GM04503 (cell line): ENCODE data around the gene TSPAN3.

Source experiments
- DNase-seq: peaks from one replicate; pipeline ENCODE4 v3.0.0-alpha.2; 2012; ENCODE audit warnings: low read depth

Gene TSPAN3

DNA sequence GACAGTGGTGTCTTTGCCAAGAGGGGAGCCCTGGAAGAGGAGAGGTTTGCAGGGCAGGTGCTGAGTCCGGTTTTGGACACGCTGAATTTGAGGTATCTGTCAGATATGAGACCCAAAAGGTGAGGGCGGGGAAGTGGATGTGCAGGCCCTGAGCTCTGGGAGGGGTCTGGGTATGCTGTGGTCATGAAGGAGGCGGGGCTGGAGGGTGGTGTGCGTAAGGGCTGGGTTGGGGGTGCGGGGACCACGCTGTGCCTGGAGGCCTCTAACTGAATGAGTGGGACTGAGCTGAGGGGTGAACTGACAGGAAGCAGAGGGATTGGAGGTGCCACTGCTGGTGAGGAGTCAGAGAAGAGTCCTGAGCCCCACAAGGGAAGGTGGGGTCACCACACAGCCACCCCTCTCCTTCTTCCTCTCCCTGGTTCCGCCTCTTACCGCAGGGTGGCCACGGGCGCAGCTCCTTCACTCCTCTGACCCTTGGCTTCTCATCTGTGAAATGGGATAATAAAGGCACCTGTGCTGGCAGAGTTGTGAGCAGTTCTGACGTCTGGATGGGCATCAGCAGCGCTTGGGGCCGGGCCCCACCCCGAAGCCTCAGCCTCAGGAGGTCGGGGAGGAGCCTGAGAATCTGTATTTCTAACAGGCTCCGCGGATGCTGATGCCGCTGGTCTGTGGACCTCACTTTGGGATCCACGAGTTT, 47.2 kb downstream of the TSPAN3 start:
- DNase-seq: no peak

- DNase-seq: no peak
Observed at GRCh38 chr15:77022646-77023575, 48.0 kb downstream of the TSPAN3 start.

DNA sequence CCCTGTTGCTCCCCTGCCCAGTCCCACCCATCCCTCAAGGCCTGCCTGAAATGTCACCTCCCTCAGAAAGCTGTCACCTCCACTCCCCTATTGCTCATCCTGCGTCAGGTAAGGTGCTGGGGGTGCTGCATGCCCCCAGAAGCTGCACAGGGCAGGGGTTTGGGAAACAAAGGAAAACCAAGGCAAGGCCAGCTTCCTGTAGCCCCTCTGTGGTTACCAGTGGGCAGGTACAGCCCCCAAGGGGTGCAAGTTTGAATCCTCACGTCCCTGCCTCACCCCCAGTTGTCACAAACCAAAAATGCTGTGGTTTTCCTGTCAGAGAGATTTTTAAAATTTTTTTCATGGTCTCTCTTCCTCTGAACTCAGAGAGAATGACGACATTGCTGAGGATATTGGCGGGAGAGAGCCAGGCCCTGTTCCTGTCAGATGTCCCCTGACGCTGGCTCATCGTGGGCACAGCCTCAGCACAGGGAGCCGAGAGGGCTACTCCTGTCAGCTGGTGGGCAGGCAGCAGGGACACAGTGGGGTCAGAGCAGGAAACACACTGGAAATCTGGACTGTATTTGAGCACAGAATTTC, 49.0 kb downstream of the TSPAN3 start:
- peak; percentile 29 for DNase-seq

DNA sequence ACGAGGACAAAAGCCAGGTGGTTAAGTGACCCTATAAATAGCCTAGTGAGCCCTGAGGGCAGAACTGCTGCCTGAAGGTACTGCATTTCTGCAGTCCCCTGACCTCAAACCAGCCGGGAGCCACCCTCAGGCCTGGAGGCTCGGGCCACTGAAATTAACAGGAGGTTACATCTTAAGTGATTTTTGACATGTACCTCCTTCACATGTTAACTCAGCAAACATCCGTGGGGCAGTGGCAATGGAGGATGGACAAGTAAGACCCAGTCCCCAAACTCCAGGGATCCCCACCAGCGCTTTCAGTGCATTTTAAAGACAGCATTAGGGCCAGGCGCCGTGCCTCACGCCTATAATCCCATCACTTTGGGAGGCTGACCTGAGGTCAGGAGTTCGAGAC, 49.8 kb downstream of the TSPAN3 start:
- no peak for DNase-seq

- DNase-seq: no peak
Observed at GRCh38 chr15:77020348-77021087, 50.4 kb downstream of the TSPAN3 start.

DNA sequence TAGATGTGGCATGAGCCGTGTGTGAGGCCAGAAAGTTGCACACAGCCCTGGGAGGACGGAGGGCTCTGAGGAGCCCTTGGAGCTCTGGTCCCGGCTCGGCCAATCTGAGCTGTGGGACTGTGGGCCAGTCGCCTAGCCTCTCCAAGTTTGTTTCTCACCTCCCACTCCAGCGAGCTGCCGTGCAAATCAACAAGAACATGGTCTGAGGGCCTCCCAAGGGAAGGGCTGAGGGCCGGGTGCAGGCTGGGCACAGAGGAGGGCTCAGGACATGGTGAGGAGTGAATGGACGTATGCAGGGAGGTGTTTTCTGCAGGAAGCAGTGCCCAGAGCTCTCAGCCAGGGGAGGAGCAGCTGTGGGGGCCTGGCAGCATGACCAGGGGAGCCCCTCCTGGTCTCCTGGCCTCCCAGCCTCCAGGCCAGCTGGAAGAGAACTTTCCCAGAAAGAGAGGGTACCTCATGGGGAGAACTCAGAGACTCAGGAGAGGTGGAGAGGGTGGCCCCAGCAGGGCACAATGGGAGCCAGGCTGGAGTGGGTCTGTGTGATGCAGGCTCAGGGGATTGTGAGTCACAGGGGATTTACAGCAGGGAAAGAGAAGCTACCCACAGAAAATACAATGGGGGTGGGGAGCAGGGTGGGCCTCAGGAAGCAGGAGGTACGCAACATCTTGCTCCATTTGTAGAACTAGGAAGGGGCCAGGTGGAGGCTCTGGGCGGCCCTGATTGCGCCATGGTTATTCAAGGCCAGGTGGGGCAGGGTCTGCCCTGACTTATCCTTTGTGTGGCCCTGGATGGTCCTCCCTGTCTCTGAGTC, 51.2 kb downstream of the TSPAN3 start:
- DNase-seq: no peak

- no peak for DNase-seq
Observed at GRCh38 chr15:77018796-77019505, 52.0 kb downstream of the TSPAN3 start.

DNA sequence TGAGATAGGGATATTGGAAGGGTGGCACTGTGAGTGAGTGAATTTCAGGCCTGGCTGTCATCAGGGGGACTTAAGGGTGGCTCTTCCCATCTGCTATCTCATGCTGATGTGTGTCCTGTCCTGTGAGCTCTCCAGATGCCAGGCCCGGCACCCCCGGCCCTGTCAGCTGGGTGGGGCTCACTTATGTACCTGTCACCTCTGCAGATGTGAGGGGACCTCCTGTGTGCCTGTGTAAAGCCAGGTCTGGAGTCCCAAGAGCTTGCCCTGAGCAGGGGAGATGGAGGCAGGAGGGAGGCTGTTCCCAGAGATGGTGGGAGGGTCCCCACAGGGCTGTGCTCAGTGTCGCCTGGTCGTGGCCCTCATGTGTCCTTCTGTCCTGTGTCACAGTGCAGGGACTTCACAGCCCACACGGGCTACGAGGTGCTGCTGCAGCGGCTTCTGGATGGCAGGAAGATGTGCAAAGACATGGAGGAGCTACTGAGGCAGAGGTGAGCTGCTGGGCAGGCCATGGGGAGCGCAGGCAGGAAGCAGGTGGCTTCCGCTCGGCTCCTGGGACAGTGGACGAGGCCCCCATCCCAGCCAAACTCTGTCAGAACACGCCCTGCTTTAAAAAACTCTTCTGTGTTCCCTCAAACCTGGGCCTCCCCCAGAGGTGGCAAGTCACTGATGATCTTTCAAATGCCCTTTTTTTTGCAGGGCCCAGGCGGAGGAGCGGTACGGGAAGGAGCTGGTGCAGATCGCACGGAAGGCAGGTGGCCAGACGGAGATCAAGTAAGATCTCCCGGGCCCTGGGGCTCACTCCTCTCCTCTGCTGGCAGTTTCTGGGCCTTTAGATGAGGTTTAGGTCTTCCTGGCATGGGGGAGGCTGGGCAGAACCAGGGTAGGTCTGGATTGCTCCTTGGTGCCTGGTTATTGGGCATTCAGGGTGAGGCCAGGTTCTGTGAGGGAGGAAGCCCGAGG, 52.9 kb downstream of the TSPAN3 start:
- no peak for DNase-seq

GRCh38 chr15:77017091-77017660, 53.7 kb downstream of the TSPAN3 start:
- no peak for DNase-seq

DNA sequence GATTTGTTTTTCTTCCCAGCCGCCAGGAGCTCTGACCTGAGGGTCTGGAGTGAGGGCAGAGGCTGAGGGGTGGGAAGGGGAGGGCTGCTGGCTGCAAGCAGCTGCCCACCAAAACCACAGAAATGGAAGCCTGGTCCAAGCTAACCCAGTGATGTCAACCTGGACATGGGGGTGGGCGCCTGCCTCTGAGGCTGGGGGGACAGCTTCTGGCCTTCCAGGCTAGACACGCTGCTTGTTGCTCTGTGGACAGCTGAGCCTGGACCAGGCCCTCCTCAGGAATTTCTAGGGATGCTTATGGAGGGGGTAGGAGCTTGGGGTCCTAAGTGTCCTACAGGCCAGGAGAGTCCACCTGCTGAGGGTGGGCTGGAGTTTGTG, 54.6 kb downstream of the TSPAN3 start:
- no peak for DNase-seq

DNA sequence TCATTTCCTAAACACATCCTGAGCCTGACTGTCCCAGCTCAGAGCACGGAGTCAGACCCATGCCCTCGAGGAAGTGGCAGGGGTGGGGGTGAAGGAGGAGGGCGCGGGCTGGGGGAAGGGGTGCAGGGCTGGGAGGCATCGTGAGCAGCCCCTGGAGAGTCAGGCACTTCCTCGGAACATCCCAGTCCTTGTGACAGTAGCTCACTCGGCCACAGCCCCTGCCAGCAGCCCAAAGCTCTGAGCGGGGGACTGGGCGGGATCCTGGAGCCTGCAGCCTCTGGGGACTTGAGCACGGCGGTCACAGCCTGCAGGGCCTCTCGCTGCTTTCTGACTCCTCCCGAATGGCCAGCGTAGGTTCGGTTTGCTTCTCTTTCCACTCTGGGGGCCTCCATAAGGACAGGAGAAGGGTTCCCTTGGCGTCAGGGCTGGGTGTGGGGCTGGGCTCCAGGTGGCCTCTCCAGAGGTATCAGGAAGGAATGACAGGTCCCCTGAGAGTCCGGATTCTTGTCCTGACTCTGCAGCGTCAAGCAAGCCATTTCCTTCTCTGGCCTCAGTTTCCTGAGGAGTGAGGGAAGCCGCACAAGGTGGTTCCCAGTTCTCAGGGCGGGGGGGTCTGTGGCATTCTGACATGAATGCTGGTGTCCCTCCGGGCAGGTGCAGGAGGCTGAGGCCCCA, 55.1 kb downstream of the TSPAN3 start:
- no peak for DNase-seq

DNA sequence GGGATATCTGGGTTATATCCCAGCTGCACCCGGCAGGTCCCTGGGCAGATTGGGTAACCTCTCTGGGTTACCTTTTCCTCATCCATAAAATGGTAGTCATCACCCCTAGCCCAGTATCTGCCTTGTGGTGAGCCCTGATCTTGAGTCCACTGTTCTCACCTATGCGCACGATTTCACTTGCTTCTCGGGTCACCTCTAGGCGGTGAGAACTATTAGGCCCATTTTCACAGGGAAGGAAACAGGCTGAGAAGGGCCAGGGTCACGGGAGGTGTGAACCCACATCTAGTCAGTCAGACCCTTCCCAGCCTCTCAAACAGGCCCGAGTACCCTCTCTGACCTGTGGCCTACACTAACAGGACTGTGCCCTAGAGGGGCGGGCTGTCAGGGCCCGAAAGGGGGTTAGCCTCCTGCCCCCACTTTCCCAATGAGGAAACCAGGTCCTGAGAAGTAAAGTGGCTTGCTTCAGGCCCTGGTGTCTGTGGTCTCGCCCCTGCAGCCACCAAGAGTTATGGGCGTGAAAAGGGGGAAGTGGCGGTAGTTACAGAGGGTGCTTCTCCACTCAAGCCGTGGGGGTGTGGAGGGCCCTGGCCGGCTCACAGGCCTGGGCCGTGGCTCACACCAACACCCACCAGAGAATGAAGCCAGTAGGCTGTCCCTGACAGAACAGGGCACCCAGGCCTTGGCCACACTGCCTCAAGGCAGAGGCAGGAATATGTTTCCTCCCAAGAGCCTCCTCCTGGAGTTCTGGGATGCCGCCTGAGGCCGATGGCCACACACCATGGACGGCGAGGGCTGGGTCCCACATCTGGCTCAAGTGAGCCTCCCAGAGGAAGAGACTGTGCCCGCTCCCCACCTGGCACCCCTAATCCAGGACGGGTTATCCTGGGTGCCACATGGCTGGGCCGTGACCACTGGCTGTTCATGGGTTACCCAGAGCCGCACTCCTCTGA, 56.5 kb downstream of the TSPAN3 start:
- no peak for DNase-seq

GRCh38 chr15:77013776-77014131, 57.2 kb downstream of the TSPAN3 start:
- DNase-seq: no peak

- DNase-seq: no peak
Observed at GRCh38 chr15:77012868-77013267, 58.0 kb downstream of the TSPAN3 start.

DNA sequence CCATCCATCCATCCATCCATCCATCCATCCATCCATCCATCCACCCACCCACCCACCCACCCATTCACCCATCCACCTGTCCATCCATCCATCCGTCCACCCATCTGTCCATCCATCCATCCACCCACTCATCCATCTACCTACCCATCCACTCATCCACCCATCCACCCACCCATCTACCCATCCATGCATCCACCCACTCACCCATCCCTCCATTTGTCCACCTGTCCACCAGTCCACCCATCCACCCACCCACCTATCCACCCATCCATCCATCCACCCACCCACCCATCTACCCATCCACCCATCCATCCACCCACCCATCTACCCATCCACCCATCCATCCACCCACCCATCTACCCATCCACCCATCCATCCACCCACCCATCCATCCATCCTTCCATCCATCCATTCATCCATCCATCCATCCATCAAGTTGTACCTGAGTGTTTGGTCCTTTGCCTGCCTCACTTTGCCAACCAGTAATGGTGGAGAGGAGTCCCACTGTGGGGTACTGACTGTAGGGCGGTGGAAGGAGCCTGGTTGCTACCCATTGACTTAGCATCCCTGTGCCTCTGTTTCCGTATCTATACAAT, 58.7 kb downstream of the TSPAN3 start:
- DNase-seq: no peak

DNA sequence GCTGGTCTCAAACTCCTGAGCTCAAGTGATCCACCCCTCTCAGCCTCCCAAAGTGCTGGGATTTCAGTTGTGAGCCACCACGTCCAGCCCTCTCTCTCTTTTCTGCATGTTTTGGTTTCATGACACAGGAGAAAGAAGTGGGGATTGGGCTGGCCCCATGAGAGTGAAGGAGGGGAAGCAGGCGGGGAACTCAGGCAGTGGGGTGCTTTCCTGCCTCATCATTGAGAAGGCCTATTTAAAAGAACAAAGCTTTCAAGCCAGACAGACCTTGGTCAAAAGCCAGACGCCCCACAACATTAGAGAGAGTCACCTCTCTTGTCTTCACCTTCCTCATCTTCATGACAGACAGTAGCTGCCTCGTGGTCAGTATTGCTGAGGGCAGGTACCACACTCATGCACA, 60.1 kb downstream of the TSPAN3 start:
- DNase-seq: no peak

- no peak for DNase-seq
Observed at GRCh38 chr15:77010312-77010686, 60.6 kb downstream of the TSPAN3 start.
